Measurements from ENCODE around the gene PRKN.

- TF ChIP-seq CTCF (IDR thresholded peaks at IDR 0.05; ENCODE audit: poor library complexity) (no peak), EZH2 (IDR thresholded peaks at IDR 0.05; ENCODE audit: borderline replicate concordance) (no peak), EZH2phosphoT487 (IDR thresholded peaks at IDR 0.05; ENCODE audit: low read depth, severe bottlenecking, unreplicated experiment) (no peak)
Observed at GRCh38 chr6:161834426-161834825, 893.1 kb downstream of the PRKN start.
